HCT116 (cell line): Measurements from ENCODE around the gene PRSS2. TPM values are rescaled to one million over a fixed set of nuclear protein-coding genes. Genes with fewer than 3 reads are reported as not detected.

Experiments
- ATAC-seq: fragments of 200-7000 bp; cut with Tn5 transposase; 2 replicates; pipeline ENCODE4 v1.9.1; 2020; ENCODE audit warnings: mild to moderate bottlenecking, moderate library complexity
- BruUV-seq: library from RNA; stranded (reverse); fragments of 400-500 nt; replicated peaks from 2 replicates; lab custom pipeline; 2021; lab: Mats Ljungman, UMichigan
- CTCF ChIA-PET: fragments of 300-600 bp; sonication (Branson Sonifier 250); formaldehyde crosslinking; loops from one replicate; lab custom pipeline; 2021; ENCODE audit warnings: antibody characterized with exemption; lab: Charles Lee
- POLR2A ChIA-PET: fragments of 300-600, 350-600 bp; sonication (Branson Sonifier 250); formaldehyde crosslinking; loops from one replicate; lab custom pipeline; 2021; ENCODE audit warnings: antibody characterized with exemption; lab: Charles Lee
- RAD21 ChIA-PET, 2 experiments: fragments of 300-600 bp; sonication (Branson Sonifier 250); formaldehyde crosslinking; loops; one replicate each; lab custom pipeline; 2023; ENCODE audit warnings: low total read pairs in 2 of 2; ENCODE audit not compliant: uncharacterized antibody in 2 of 2, unreplicated experiment in 2 of 2, low non-redundant PET in 1 of 2; lab: Charles Lee
- DNase-seq: peaks from one replicate; pipeline ENCODE4 v3.0.0-alpha.2; 2010; ENCODE audit warnings: low read depth, low spot score
- H2AFZ ChIP-seq: fragments of 200-600 bp; shearing (Covaris generic), sonication (generic); 2 replicates; pipeline ENCODE4 v1.6.1; 2017; ENCODE audit warnings: low read depth, mixed run types, mixed read lengths, antibody characterized with exemption, low read length; ENCODE audit not compliant: poor library complexity, severe bottlenecking
- H3K27ac ChIP-seq: 2 replicates; pipeline ENCODE4 v1.5.1; 2012; ENCODE audit warnings: low read depth, low read length
- H3K27me3 ChIP-seq: fragments of 200-600 bp; sonication (generic); 2 replicates; pipeline ENCODE4 v1.6.1; 2016; ENCODE audit warnings: mixed run types, low read length, mixed read lengths; ENCODE audit not compliant: insufficient read depth
- H3K36me3 ChIP-seq, 2 experiments: fragments of 200-500 bp in 1 of 2; fragments of 200-600 bp in 1 of 2; sonication (Bioruptor generic) in 1 of 2; sonication (generic) in 1 of 2; 2 replicates each; pipeline versions ENCODE4 v1.5.1 to v1.6.1; 2014 to 2016; ENCODE audit warnings: low read length in 2 of 2, inconsistent platforms in 1 of 2, mixed read lengths in 1 of 2, mixed run types in 1 of 2; ENCODE audit not compliant: insufficient read depth in 2 of 2, control insufficient read depth in 1 of 2
- H3K4me1 ChIP-seq, 2 experiments: fragments of 200-600 bp in 1 of 2; sonication (generic) in 1 of 2; 2 replicates each; pipeline versions ENCODE4 v1.5.1 to v1.6.1; 2012 to 2017; ENCODE audit warnings: low read length in 2 of 2, inconsistent platforms in 1 of 2, mild to moderate bottlenecking in 1 of 2, mixed read lengths in 1 of 2, mixed run types in 1 of 2, moderate library complexity in 1 of 2; ENCODE audit not compliant: insufficient read depth in 2 of 2, control insufficient read depth in 1 of 2
- H3K4me2 ChIP-seq: fragments of 200-600 bp; sonication (generic); 2 replicates; pipeline ENCODE4 v1.6.1; 2017; ENCODE audit warnings: mixed run types, low read length, mixed read lengths
- H3K4me3 ChIP-seq, 2 experiments: fragments of 200-600 bp in 1 of 2; sonication (generic) in 1 of 2; replicated peaks in 1 of 2; 2 replicates each; pipeline ENCODE4 v1.5.1; 2011 to 2016; ENCODE audit warnings: low read length in 2 of 2, control low read depth in 1 of 2, low read depth in 1 of 2, mild to moderate bottlenecking in 1 of 2, mixed read lengths in 1 of 2, mixed run types in 1 of 2
- H3K79me2 ChIP-seq: fragments of 200-600 bp; sonication (generic); 2 replicates; pipeline ENCODE4 v1.6.1; 2017; ENCODE audit warnings: mild to moderate bottlenecking, mixed run types, low read length, moderate library complexity, mixed read lengths; ENCODE audit not compliant: insufficient read depth
- H3K9ac ChIP-seq: fragments of 200-600 bp; sonication (generic); 2 replicates; pipeline ENCODE4 v1.6.1; 2016; ENCODE audit warnings: low read length, mixed read lengths
- H3K9me2 ChIP-seq: fragments of 200-600 bp; sonication (generic), shearing (Covaris generic); 2 replicates; pipeline ENCODE4 v1.6.1; 2017; ENCODE audit warnings: mixed run types, mild to moderate bottlenecking, moderate library complexity; ENCODE audit not compliant: insufficient read depth
- H3K9me3 ChIP-seq, 2 experiments: fragments of 200-500 bp in 1 of 2; fragments of 200-600 bp in 1 of 2; sonication (Bioruptor generic) in 1 of 2; sonication (generic) in 1 of 2; 2 replicates each; pipeline ENCODE4 v1.6.1; 2014 to 2017; ENCODE audit warnings: low read length in 2 of 2, mixed read lengths in 2 of 2, inconsistent platforms in 1 of 2, low read depth in 1 of 2, mild to moderate bottlenecking in 1 of 2, mixed run types in 1 of 2, moderate library complexity in 1 of 2; ENCODE audit not compliant: control insufficient read depth in 1 of 2, insufficient read depth in 1 of 2
- H4K20me1 ChIP-seq: fragments of 200-600 bp; sonication (generic), shearing (Covaris generic); 2 replicates; pipeline ENCODE4 v1.6.1; 2017; ENCODE audit warnings: mixed run types, mild to moderate bottlenecking, moderate library complexity; ENCODE audit not compliant: insufficient read depth
- ATF3 ChIP-seq: IDR thresholded peaks from 2 replicates; pipeline ENCODE4 v1.6.1; 2012
- CBX3 ChIP-seq: IDR thresholded peaks from 2 replicates; pipeline ENCODE4 v1.6.1; 2012; ENCODE audit warnings: low read depth
- ELF1 ChIP-seq: IDR thresholded peaks from 2 replicates; pipeline ENCODE4 v1.6.1; 2012; ENCODE audit warnings: low read depth, borderline replicate concordance
- EZH2phosphoT487 ChIP-seq: fragments of 200-600 bp; IDR thresholded peaks from 2 replicates; pipeline ENCODE4 v1.6.1; 2018; ENCODE audit warnings: antibody characterized with exemption, borderline replicate concordance
- JUND ChIP-seq: IDR thresholded peaks from 2 replicates; pipeline ENCODE4 v1.6.1; 2012
- POLR2A ChIP-seq: IDR thresholded peaks from 2 replicates; pipeline ENCODE4 v1.7.0; 2011; ENCODE audit warnings: borderline replicate concordance; ENCODE audit not compliant: insufficient read depth, insufficient read length; ENCODE audit errors: extremely low read depth
- POLR2AphosphoS5 ChIP-seq: IDR thresholded peaks from 2 replicates; pipeline ENCODE4 v1.6.1; 2011; ENCODE audit warnings: mild to moderate bottlenecking, low read depth, low read length, moderate library complexity
- RAD21 ChIP-seq: IDR thresholded peaks from 2 replicates; pipeline ENCODE4 v1.6.1; 2012; ENCODE audit warnings: low read depth, mild to moderate bottlenecking
- SIN3A ChIP-seq: IDR thresholded peaks from 2 replicates; pipeline ENCODE4 v1.6.1; 2012; ENCODE audit warnings: low read depth
- SRF ChIP-seq: IDR thresholded peaks from 2 replicates; pipeline ENCODE4 v1.6.1; 2012; ENCODE audit warnings: low read depth
- TCF7L2 ChIP-seq: IDR thresholded peaks from 2 replicates; pipeline ENCODE4 v1.7.0; 2011; ENCODE audit warnings: borderline replicate concordance, inconsistent platforms; ENCODE audit not compliant: insufficient read depth, insufficient read length; ENCODE audit errors: extremely low read depth
- ZNF274 ChIP-seq: fragments of 200-500 bp; sonication (Bioruptor generic); IDR thresholded peaks from 2 replicates; pipeline ENCODE4 v1.6.1; 2014; ENCODE audit warnings: mild to moderate bottlenecking, low read depth, low read length, inconsistent platforms
- intact Hi-C: fragments of 100-400 bp; cut with micrococcal nuclease; formaldehyde crosslinking; loops from 2 replicates; pipeline ENCODE4 v1.10.0; 2022
- total RNA-seq: library from RNA; stranded (reverse); gene quantifications from one replicate; pipeline ENCODE4 v1.2.1, GENCODE V29; 2021; ENCODE audit not compliant: unreplicated experiment
- TF ChIP-seq, protein P1 (sequence below), 3 experiments: fragments of 200-600 bp in 1 of 3; sonication (generic) in 1 of 3; IDR thresholded peaks in 2 of 3; conservative IDR thresholded peaks in 1 of 3; 2 replicates each; pipeline ENCODE4 v1.5.1; 2012 to 2017; ENCODE audit warnings: low read depth in 2 of 3, low read length in 2 of 3, antibody characterized with exemption in 1 of 3, borderline replicate concordance in 1 of 3, control low read depth in 1 of 3, mild to moderate bottlenecking in 1 of 3, mixed read lengths in 1 of 3, mixed run types in 1 of 3, moderate library complexity in 1 of 3; ENCODE audit not compliant: insufficient read depth in 1 of 3
- TF ChIP-seq, protein P2 (sequence below): IDR thresholded peaks from 2 replicates; pipeline ENCODE4 v1.6.1; 2012
- TF ChIP-seq, protein P3 (sequence below): IDR thresholded peaks from 2 replicates; pipeline ENCODE4 v1.6.1; 2012; ENCODE audit warnings: low read depth

Gene PRSS2
- total RNA-seq, 1 experiment from 2014 or later: 36.8 TPM

DNA sequence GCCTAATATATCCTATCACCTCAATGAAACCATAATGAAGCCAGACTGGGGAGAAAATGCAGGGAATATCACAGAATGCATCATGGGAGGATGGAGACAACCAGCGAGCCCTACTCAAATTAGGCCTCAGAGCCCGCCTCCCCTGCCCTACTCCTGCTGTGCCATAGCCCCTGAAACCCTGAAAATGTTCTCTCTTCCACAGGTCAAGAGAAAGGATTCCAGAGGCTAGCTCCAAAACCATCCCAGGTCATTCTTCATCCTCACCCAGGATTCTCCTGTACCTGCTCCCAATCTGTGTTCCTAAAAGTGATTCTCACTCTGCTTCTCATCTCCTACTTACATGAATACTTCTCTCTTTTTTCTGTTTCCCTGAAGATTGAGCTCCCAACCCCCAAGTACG, 31.5 kb downstream of the PRSS2 start:
- Histone ChIP-seq H2AFZ (no peak overlapping the region), H3K4me1 (no peaks in the 10 kb centered on the region), H3K36me3 (no peaks in the 10 kb centered on the region), H3K4me2 (no peak overlapping the region), H3K9me3 (no peaks in the 10 kb centered on the region), H3K9ac (no peak overlapping the region), H3K79me2 (no peaks in the 10 kb centered on the region), H3K9me2 (no peaks in the 10 kb centered on the region), H4K20me1 (no peaks in the 10 kb centered on the region), H3K4me3 (no peak overlapping the region), H3K27me3 (peaks cover 8% of the 10 kb centered on the region; the same call in 1 of the 2 replicates), H3K27ac (no peak overlapping the region)
- ChIA-PET RAD21 (no interaction called here), POLR2A (no interaction called here), CTCF (no interaction called here)
- TF ChIP-seq RAD21: no peak
- TF ChIP-seq POLR2A: no peak
- TF ChIP-seq, protein P1, sequence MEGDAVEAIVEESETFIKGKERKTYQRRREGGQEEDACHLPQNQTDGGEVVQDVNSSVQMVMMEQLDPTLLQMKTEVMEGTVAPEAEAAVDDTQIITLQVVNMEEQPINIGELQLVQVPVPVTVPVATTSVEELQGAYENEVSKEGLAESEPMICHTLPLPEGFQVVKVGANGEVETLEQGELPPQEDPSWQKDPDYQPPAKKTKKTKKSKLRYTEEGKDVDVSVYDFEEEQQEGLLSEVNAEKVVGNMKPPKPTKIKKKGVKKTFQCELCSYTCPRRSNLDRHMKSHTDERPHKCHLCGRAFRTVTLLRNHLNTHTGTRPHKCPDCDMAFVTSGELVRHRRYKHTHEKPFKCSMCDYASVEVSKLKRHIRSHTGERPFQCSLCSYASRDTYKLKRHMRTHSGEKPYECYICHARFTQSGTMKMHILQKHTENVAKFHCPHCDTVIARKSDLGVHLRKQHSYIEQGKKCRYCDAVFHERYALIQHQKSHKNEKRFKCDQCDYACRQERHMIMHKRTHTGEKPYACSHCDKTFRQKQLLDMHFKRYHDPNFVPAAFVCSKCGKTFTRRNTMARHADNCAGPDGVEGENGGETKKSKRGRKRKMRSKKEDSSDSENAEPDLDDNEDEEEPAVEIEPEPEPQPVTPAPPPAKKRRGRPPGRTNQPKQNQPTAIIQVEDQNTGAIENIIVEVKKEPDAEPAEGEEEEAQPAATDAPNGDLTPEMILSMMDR (IDR thresholded peaks at IDR 0.05 in 2 of 3, conservative IDR thresholded peaks at IDR 0.05 in 1 of 3; ENCODE audit: borderline replicate concordance in 1 of 3, insufficient read depth in 1 of 3, low read depth in 2 of 3, low read length in 2 of 3): no peak
- no peak for TF ChIP-seq EZH2phosphoT487
- no peak for ATAC-seq
- no TSS peak for BruUV-seq
- no peak for DNase-seq
- intact Hi-C loops: no loop called here

GRCh38 chr7:142803901-142804300, 33.1 kb downstream of the PRSS2 start:
- H3K4me2 ChIP-seq: no peak overlapping the region
- peaks cover 0 to 6% of the 10 kb centered on the region in 2 experiments; a peak in 3 of 4 replicates for H3K4me1 ChIP-seq
- no peaks in the 10 kb centered on the region for H3K79me2 ChIP-seq
- H3K27ac ChIP-seq: no peak overlapping the region
- no peaks in the 10 kb centered on the region for H3K9me2 ChIP-seq
- no peak for DNase-seq
- H3K9me3 ChIP-seq: no peaks in the 10 kb centered on the region
- H3K4me3 ChIP-seq: no peak overlapping the region
- POLR2A ChIA-PET: no interaction called here
- H3K36me3 ChIP-seq: no peaks in the 10 kb centered on the region
- no peak for ATAC-seq
- TF ChIP-seq, protein P2, sequence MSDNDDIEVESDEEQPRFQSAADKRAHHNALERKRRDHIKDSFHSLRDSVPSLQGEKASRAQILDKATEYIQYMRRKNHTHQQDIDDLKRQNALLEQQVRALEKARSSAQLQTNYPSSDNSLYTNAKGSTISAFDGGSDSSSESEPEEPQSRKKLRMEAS: no peak
- TF ChIP-seq EZH2phosphoT487 (no peak), ELF1 (no peak), POLR2A (no peak), SRF (no peak), SIN3A (no peak), TCF7L2 (no peak), CBX3 (no peak), ATF3 (no peak), JUND (no peak), ZNF274 (no peak), POLR2AphosphoS5 (no peak)
- TF ChIP-seq, protein P3, sequence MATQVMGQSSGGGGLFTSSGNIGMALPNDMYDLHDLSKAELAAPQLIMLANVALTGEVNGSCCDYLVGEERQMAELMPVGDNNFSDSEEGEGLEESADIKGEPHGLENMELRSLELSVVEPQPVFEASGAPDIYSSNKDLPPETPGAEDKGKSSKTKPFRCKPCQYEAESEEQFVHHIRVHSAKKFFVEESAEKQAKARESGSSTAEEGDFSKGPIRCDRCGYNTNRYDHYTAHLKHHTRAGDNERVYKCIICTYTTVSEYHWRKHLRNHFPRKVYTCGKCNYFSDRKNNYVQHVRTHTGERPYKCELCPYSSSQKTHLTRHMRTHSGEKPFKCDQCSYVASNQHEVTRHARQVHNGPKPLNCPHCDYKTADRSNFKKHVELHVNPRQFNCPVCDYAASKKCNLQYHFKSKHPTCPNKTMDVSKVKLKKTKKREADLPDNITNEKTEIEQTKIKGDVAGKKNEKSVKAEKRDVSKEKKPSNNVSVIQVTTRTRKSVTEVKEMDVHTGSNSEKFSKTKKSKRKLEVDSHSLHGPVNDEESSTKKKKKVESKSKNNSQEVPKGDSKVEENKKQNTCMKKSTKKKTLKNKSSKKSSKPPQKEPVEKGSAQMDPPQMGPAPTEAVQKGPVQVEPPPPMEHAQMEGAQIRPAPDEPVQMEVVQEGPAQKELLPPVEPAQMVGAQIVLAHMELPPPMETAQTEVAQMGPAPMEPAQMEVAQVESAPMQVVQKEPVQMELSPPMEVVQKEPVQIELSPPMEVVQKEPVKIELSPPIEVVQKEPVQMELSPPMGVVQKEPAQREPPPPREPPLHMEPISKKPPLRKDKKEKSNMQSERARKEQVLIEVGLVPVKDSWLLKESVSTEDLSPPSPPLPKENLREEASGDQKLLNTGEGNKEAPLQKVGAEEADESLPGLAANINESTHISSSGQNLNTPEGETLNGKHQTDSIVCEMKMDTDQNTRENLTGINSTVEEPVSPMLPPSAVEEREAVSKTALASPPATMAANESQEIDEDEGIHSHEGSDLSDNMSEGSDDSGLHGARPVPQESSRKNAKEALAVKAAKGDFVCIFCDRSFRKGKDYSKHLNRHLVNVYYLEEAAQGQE: no peak
- peaks cover 13% of the 10 kb centered on the region; the same call in 1 of the 2 replicates for H3K27me3 ChIP-seq
- H4K20me1 ChIP-seq: no peaks in the 10 kb centered on the region
- intact Hi-C loops: no loop called here
- CTCF ChIA-PET: no interaction called here
- H3K9ac ChIP-seq: no peak overlapping the region
- no peak overlapping the region for H2AFZ ChIP-seq
- RAD21 ChIA-PET: no interaction called here
- BruUV-seq: no TSS peak
